Glomerular endothelial cell (primary cell): ENCODE results near the gene NLGN3. TPM values are rescaled to one million over a fixed set of nuclear protein-coding genes. Genes with fewer than 3 reads are reported as not detected.
"Not testable (repeated sequence)": the region's sequence is repeated elsewhere in the genome, so short reads cannot be mapped to it uniquely, and the experiment has no call there.

Experiments
- DNase-seq: peaks from one replicate; pipeline ENCODE4 v3.0.0-alpha.2; 2011; ENCODE audit warnings: low read depth, low spot score; ENCODE audit errors: extremely low read depth
- total RNA-seq: library from RNA; depleted of rRNA; stranded (reverse); fragments of >200 nt; gene quantifications from 2 replicates; pipeline ENCODE4 v1.2.3, GENCODE V29; 2015

NLGN3 gene
- total RNA-seq, 1 donor from 2014 or later = 0.99 TPM

DNA sequence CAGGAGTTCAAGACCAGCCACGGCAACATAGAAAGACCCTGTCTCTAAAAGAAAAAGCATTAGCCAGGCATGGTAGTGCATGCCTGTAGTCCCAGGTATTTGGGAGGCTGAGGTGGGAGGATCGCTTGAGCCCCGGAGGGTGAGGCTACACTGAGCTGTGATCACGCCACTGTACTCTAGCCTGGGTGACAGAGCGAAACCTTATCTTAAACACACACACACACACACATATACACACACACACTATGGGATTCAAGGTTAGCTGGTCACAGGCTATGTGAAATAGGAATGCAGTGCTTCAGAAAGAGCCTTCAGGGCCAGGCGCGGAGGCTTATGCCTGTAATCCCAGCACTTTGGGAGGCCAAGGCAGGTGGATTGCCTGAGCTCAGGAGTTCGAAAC is 23.5 kb downstream of the NLGN3 start:
- DNase-seq = no peak

DNA sequence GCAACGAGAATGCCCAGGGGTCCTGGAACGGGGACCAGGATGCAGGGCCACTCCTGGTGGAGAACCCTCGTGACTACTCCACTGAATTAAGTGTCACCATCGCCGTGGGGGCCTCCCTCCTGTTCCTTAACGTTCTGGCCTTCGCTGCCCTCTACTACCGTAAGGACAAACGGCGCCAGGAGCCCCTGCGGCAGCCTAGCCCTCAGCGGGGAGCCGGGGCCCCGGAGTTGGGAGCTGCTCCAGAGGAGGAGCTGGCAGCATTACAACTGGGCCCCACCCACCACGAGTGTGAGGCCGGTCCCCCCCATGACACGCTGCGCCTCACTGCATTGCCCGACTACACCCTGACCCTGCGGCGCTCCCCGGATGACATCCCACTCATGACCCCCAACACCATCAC is 24.9 kb downstream of the NLGN3 start:
- DNase-seq = no peak

DNA sequence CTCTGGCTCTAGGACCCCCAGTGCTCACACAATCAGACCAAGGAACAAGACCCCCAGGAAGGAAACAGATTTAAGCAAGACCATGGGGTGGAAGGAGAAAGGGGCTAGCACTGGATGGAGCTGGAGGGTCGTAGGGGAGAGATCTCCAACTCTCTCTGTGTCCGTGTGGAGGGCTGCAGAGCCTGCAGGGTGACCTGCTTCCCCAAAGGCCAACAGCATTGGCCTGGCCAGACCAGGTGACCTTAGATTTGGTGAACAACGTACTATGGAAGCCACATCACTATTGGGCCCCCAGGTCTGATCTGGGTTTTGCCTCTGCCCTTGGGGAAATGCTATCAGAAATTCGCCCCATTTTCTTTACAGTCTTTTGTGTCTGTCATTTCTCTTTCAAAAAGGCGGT is 26.0 kb downstream of the NLGN3 start:
- no peak for DNase-seq

DNA sequence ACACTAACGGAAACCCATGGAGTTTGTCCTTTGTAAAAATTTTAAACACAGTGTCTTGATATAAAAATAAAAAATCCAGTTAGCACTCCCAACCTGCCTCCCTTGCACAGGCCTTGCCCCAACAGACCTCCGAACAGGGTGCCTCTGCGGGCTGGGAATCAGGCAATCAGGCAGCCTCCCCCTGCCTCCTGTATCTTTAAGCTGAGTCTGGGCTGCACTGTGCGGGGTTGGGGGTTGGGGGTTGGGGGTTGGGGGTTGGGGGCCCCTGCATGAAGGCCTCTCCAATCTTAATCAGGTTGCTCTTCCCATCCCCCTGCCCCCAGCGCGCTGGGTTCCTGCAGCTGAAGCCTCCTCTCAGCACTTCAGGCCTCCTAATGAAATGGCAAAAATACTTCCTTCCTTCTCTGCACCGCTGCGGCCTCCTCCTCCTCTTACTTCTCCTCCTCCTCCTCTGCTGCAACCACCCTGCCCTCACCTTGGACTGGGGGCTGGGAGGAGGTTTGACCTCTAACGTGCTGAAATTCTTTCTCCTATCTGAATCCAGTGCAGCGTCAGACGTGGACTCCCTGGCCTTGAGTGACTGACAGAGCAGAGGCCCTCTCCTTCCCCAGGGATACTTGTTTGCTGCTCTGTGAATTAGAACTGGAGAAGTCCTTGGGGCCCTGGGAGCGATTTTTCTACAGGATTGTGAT is 26.6 kb downstream of the NLGN3 start:
- no peak for DNase-seq

DNA sequence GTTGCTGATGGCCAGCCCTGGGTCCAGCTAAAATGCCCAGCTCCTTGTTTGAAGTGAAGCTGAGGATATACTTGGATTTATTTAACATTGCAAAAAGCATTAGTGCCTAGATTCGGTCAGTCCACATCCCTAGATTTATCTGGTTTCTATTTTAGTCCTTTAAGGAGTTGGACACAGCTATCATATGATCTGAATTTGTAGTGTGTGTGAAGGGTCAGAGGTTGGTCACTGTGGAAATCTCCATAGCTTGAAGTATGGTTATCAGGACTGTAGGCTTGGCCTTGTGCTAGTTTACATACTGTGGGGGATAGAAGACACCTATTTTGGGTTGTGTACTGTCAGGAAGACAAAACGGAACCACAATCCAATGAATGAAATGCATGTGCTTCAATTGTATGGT is 28.8 kb downstream of the NLGN3 start:
- no peak for DNase-seq

DNA sequence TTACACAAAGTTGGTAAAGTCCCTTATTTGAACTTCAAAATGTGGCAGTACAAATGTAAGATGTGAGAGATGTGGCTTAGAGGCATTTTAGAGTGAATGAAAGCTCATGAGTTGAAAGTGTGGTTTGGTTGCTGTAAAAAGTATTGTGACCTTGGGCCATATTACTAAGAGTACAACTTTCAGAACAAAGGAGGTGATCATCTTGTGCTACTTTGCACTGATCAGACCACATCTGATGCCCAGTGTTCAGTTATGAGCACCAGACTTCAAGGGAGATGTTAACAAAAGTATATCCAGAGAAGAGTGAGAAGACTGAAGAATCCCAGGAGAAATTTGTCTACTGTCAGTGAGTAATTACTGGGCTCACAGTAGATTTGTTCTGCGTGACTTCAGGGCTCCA is 30.2 kb downstream of the NLGN3 start:
- no peak for DNase-seq

DNA sequence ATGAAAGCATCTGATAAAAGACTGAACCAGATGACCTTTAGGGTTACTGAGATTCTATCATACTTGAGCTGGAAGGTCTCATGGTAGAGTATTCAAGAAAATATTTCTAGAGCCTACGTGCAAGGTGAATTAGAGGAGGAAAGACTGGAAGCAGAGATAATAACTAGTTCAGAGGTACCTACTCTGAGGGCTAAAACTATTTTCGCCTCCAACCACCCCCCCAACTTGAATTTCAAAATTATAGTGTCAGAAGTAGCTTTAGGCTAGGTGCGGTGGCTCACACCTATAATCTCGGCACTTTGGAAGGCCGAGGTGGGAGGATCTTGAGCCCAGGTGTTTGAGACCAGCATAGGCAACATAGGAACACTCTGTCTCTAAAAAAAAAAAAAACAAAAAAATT is 30.9 kb downstream of the NLGN3 start:
- DNase-seq = no peak

DNA sequence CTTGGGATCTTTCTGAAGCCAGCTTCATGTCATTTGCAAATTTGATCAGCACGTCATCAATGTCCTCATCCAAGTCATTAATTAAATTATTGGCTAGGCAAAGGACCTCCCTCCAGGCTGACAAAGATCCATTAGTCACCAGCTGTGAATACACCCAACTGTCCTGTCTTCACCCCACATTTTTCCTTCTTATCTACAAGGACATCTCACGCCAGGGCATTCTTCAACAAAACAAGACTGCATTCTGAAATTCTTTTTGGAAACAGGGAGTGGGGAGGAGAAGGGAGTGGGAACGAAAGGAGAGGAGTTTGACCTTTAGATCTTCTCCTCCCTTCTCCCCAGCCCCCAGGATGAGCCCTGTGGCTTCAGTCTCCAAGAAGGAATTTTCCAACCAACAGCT is 32.7 kb downstream of the NLGN3 start:
- no peak for DNase-seq

DNA sequence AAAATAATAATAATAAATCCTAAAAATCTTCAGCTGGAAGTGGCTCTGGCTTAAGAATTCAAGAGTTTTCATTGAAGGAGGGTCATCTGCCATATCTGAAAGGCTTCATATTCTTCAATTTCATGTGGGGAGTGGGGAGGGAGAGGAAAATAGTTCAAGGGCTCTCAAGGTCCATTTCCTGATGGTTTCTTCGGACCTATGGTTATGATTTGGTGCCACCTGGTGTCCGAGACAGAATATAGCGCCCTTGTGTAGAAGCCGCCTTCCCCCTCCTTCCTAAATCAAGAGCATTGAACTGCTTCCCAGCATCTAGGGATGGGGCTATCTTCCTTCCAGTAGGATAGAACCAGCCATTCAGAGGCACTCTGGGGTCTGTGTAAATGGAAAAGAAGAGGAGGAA is 34.3 kb downstream of the NLGN3 start:
- peak; percentile 39 for DNase-seq

DNA sequence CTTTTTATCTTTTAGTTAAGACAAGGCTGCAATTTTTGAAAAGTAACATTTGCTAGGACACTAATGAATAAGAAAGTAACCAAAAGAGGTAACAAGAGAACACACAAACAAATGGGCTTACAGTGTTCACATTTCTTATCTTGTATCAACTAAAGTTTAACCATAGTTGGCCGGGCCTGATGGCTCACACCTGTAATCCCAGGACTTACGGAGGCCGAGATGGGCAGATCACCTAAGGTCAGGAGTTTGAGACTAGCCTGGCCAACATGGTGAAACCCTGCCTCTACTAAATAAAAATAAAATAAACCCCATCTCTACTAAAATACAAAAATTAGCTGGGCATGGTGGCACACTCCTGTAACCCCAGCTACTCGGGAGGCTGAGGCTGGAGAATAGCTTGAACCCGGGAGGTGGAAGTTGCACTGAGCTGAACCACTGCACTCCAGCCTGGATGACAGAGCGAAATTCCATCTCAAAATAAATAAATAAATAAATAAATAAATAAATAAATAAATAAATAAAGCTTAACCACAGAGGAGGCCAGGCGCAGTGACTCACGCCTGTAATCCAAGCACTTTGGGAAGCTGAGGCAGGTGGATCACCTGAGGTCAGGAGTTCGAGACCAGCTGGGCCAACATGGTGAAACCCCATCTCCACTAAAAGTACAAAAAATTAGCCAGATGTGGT is 36.1 kb downstream of the NLGN3 start:
- not testable (repeated sequence) for DNase-seq

DNA sequence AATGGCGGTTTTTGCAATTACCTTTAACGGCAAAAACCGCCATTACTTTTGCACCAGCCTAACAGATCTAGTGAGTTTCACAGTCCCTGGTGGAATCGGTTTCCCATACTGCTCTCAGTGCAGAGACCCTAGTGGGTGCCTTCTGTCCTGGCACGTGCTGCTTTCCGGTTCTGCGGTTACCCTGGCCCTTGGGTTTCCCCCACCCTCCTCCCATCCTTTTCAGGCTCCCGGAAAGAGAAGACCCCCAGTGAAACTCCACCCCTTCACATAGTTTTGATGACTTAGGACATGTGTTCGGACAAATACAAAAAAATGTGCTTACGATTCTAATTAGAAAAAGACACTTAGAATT is 36.9 kb downstream of the NLGN3 start:
- DNase-seq = no peak

DNA sequence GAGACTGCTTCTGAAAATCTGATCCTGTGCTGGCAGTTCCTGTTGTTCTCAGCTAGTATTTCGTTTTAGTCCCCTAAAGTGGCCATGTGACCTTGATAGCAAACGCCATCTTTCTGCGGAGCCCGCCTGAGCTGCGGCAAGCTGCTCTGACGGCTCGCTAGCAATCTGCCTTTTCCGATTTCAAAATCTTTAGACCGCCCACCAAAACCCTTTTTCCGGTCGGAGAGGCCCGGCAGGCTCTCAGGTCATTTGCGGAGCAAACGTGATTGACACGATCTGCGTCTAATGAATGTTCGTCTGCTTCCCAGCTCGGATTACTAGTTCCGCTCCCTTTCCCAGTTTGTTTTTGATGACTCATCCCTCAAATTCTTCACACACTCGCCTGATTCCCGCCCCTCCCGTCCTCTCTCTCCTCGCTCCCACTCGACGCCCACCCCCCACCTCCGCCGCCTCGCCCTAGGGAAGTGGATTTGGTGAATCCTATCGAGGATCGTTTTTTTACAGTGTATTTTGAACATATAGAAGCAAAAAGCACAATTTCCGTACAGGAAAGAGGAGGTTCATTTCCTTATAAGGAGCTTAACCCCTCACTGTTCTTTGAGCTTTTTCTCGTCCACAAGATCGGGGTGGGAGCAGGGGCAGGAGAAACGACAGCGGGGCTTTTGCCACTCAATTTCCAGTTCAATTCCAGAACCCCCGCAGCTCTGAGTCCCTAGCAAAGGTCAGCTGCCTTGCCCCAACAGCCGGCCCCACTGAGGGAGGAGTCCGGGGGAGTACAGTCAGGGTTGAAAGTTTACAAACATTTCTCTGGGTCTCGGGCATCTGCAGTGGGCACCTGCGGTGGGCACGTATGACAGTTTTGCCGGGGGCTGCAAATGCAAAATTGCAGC is 37.5 kb downstream of the NLGN3 start:
- DNase-seq = peak; percentile 80

DNA sequence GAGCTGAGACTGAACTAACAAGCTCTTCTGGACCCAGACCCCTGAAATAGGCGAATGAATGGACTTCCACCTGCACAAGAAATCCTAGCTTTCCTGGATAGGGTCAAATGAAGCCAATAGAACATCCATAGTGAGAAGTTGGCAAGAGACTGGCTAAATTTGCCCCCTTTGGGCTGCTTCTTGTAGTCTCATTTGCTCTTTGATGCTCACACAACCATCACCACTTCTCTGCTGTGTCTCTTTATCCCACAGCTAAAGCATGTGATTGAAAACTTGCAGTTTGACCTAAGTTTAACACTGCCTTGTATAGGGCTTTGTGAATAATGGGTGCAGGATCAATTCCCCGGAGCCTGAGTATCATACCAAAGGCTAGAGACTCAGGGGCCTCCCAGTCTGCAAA is 38.2 kb downstream of the NLGN3 start:
- no peak for DNase-seq

DNA sequence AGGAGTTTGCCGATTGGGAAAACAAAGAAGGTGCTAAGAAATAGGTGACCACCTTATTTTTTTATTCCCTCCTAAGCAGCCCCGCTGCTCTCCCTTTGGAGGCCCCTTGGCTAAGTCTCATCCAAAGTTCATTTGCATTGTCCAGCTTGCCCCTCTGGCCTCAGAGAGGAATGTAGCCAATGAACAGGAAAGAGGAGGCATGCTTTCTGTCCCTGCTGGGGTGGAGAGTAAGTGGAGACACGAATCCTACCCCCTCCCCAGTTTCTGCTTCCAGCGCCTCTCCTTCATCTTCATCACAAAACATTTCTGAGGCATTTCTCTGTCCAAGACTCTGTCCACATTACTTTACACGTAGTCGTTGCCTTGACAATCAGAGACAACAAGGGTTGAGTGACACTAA is 38.7 kb downstream of the NLGN3 start:
- DNase-seq = no peak

DNA sequence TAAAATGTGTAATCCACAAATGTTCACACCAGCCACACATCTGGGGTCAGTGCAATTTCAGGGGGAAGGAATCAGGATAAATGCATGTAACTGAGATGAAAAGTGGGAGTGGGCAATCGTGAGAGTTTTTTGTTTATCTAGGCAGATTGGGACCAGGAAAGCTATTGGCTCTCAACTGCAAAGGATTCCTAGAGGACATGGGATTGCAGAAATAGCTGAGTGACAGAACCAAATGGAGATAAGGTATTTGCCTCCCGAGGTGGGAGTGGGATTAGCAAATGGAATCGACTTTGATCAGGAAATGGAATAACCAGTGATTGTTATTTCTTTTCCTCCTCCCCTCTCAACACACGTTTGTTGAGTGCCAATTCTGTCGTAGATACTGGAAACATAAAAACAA is 39.5 kb downstream of the NLGN3 start:
- no peak for DNase-seq

DNA sequence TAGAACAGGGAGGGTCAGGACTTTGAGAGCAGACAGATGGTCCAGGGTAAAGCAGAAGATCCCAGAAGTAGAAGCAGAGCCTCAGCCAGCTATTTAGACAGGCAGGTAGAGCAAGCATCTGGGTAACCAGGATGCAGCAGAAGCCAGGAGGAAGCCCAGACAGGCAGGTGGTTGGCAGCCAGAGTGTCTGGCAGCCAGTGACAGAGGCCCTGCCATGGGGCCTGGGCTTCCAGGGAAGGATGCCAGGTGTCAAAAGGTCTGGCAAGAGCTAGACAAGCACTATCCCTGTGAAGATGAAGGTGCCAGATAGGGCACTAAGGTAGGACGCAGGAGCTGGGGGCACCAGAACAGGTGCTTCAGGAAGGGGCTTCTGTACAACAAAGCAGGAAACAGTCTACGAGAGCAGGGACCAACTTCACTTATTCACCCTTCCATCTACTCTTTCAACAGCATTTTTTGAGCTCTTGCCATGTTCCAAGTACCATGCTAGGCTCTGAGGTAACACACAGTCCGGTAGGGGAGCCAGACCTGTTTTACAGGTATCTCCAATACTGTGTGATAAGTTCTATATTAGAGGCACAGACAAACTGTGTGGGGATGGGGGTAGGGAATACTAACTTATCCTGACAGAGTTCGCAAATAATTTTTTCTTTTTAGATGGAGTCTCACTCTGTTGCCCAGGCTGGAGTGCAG is 40.3 kb downstream of the NLGN3 start:
- DNase-seq = no peak

DNA sequence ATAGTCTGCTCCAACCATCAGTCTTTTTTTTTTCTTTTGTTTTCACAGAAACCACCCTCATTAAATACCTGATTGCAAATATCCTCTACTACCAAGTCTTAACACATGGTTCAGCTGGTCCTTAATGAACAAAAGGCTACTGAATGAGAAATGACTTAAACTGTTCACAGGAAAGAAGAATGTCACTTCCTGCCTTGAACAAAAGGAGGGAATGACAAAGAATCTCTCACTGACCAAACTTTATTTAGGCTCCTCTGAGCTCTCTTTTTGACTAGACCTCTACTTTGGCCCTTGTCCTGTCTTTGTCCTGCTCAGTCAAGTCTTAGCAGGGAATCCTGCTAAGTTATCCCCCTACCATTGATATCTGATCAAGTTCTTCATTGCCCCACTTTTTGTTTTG is 46.6 kb downstream of the NLGN3 start:
- no peak for DNase-seq

DNA sequence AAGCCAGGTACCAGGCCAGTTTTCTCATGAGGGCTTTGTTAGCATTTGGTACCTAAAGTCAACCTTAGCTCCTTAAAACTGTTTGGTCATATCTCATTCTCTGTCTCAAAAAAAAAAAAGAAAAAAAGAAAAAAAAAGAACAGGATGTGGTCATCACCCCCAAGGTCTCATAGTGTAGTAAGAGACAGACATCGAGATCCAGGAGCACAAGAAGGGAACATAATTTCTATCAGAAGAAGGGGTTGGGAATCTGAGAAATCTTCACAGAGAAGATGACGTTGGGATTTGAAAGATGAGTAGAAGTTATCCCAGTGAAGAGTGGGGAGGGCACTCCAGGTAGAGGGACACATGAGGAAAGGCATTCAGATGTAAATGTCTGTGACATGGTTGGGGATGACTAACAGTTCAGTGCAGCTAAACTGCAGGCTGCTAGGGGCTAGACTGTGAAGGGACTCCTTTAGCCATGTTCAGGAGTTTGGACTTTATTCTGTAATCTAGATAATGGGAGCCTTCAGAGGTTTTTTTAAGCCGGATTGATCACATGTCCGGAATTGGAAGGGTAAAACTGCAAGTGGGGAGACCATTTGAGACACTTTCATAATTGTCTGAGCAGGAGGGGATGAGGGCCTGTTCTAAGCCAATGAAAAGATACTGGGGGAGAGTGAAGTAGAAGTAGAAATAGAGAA is 51.5 kb downstream of the NLGN3 start:
- no peak for DNase-seq

DNA sequence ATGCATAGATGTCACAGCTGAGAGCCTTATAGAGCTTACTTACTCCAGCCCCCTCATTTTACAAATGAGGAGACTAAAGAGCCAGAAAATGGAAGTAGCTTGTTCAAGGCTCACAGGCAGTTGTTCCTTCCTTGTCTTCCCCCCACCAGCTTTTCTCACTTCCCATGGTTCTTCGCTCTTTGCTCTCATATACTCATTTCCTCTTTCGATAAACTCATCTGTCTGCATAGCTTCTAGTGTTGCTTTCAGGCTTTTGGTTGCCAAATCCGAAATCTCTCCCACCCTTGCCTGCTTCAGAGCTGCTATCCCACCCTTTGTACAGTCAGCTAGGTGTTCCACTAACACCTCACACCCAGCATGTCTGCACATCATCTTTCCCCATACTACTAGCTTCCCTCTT is 53.4 kb downstream of the NLGN3 start:
- no peak for DNase-seq

DNA sequence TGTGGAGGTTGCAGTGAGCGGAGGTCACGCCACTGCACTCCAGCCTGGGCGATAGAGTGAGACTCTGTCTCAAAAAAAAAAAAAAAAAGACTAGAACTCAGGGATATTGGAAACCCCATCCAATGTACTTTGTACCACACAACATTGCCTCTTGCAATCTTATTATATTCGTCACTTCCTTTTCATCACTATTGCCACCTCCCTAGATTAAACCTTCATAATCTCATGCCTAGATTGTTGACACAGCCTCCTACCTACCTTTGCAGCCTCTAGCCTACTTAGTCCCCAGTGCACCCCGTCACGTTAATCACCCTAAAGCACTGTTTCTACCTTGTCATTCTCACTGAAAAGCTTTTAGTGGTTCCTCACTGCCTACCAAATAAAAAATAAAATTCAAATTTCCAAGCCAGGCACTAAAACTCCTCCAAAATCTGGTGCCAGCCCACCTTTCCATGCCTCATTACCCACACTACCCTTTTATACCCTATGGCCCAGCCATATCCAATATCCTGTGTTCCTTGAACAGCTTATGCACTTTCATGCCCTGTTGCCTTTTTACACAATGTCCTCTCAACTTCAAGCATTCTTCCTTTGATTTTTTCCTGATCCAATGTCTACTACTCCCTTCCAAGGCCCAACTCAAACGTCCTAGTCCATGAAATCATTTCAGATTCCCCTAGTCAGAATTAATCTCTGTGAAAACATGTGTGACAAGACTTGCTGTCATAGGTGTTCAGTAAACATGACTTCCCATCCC is 54.8 kb downstream of the NLGN3 start:
- no peak for DNase-seq
